HG03159 (cell line): ENCODE data around the gene MRPS10.

ENCODE experiments used
- ATAC-seq: cut with Tn5 transposase; IDR thresholded peaks from one replicate; pipeline ENCODE4 v1.9.1; 2021; ENCODE audit warnings: mild to moderate bottlenecking, moderate library complexity; ENCODE audit not compliant: unreplicated experiment

Gene MRPS10

GRCh38 chr6:42217519-42218367 is at the start of gene MRPS10:
MRPS10 (minus strand) TSS chr6:42217861; CDS start chr6:42217849, 12 bp downstream.
- ATAC-seq, result peak; percentile 92

- no peak for ATAC-seq
These were observed 48.9 kb upstream of the MRPS10 start for GRCh38 chr6:42266538-42266937.

- no peak for ATAC-seq
These were observed 47.3 kb upstream of the MRPS10 start for GRCh38 chr6:42264852-42265390.

GRCh38 chr6:42264162-42264851 is 46.6 kb upstream of the MRPS10 start:
- no peak for ATAC-seq

- no peak for ATAC-seq
These were observed 45.6 kb upstream of the MRPS10 start for GRCh38 chr6:42263165-42263728.

GRCh38 chr6:42260972-42261371 is 43.3 kb upstream of the MRPS10 start:
- ATAC-seq, result no peak

GRCh38 chr6:42260396-42260888 is 42.8 kb upstream of the MRPS10 start:
- ATAC-seq, result no peak

GRCh38 chr6:42259841-42260395 is 42.3 kb upstream of the MRPS10 start:
- ATAC-seq, result no peak

- ATAC-seq, result no peak
These were observed 41.6 kb upstream of the MRPS10 start for GRCh38 chr6:42259286-42259685.

GRCh38 chr6:42257614-42258013 is 40.0 kb upstream of the MRPS10 start:
- no peak for ATAC-seq

GRCh38 chr6:42257063-42257462 is 39.4 kb upstream of the MRPS10 start:
- no peak for ATAC-seq

GRCh38 chr6:42255050-42255449 is 37.4 kb upstream of the MRPS10 start:
- ATAC-seq, result no peak

- ATAC-seq, result no peak
These were observed 36.8 kb upstream of the MRPS10 start for GRCh38 chr6:42254505-42254904.

- ATAC-seq, result no peak
These were observed 34.4 kb upstream of the MRPS10 start for GRCh38 chr6:42251911-42252637.

- no peak for ATAC-seq
These were observed 33.8 kb upstream of the MRPS10 start for GRCh38 chr6:42251500-42251899.

- no peak for ATAC-seq
These were observed 32.7 kb upstream of the MRPS10 start for GRCh38 chr6:42250274-42250931.

- no peak for ATAC-seq
These were observed 31.6 kb upstream of the MRPS10 start for GRCh38 chr6:42249279-42249678.

- no peak for ATAC-seq
These were observed 25.4 kb upstream of the MRPS10 start for GRCh38 chr6:42243046-42243445.

GRCh38 chr6:42241915-42242314 is 24.3 kb upstream of the MRPS10 start:
- no peak for ATAC-seq
